IPS-NIHi7 (cell line): Measurements from ENCODE around the gene KRTAP24-1.

Source experiments
- DNase-seq: peaks from one replicate; pipeline ENCODE4 v3.0.0; 2012; ENCODE audit warnings: mixed read lengths; ENCODE audit errors: extremely low spot score

Gene KRTAP24-1

GRCh38 chr21:30234050-30234449, 48.7 kb downstream of the KRTAP24-1 start:
- no peak for DNase-seq

GRCh38 chr21:30233228-30234020, 49.3 kb downstream of the KRTAP24-1 start:
- no peak for DNase-seq

- DNase-seq = no peak
These were observed 50.7 kb downstream of the KRTAP24-1 start for GRCh38 chr21:30232011-30232410.
